DND-41 (cell line): ENCODE data around the gene ROBO2.

Experiments
- ATAC-seq: fragments of 200-7000 bp; cut with Tn5 transposase; 3 replicates; pipeline ENCODE4 v1.9.1; 2021; ENCODE audit warnings: low read depth; ENCODE audit not compliant: insufficient read depth
- DNase-seq: peaks from one replicate; pipeline ENCODE4 v3.0.0-alpha.2; 2020
- H2AFZ ChIP-seq: 2 replicates; pipeline ENCODE4 v1.6.0; 2012; ENCODE audit warnings: low read depth, low read length
- H3K27ac ChIP-seq: 2 replicates; pipeline ENCODE4 v1.5.1; 2012; ENCODE audit warnings: low read length, inconsistent platforms
- H3K27me3 ChIP-seq: fragments of 200-600 bp; sonication (generic); 2 replicates; pipeline ENCODE4 v1.6.0; 2012; ENCODE audit warnings: low read length, mild to moderate bottlenecking, inconsistent platforms; ENCODE audit not compliant: insufficient read depth, poor library complexity
- H3K36me3 ChIP-seq: 2 replicates; pipeline ENCODE4 v1.5.1; 2012; ENCODE audit warnings: low read length, inconsistent platforms; ENCODE audit not compliant: insufficient read depth
- H3K4me1 ChIP-seq: 2 replicates; pipeline ENCODE4 v1.5.1; 2012; ENCODE audit warnings: mild to moderate bottlenecking, low read length; ENCODE audit not compliant: insufficient read depth
- H3K4me2 ChIP-seq: 2 replicates; pipeline ENCODE4 v1.6.0; 2012; ENCODE audit warnings: mild to moderate bottlenecking, moderate library complexity, low read length, inconsistent platforms; ENCODE audit not compliant: insufficient read depth
- H3K4me3 ChIP-seq, 2 experiments: fragments of 200-600 bp in 1 of 2; shearing (Covaris generic) in 1 of 2; 2 replicates each; pipeline ENCODE4 v1.5.1; 2012 to 2016; ENCODE audit warnings: inconsistent platforms in 2 of 2, low read length in 2 of 2, mild to moderate bottlenecking in 2 of 2, low read depth in 1 of 2, moderate library complexity in 1 of 2
- H3K79me2 ChIP-seq: 2 replicates; pipeline ENCODE4 v1.6.0; 2012; ENCODE audit warnings: low read length, inconsistent platforms; ENCODE audit not compliant: insufficient read depth
- H3K9ac ChIP-seq: 2 replicates; pipeline ENCODE4 v1.6.0; 2012; ENCODE audit warnings: low read depth, mild to moderate bottlenecking, inconsistent platforms, low read length, moderate library complexity
- H3K9me3 ChIP-seq: 2 replicates; pipeline ENCODE4 v1.5.1; 2012; ENCODE audit warnings: low read length, moderate library complexity, mild to moderate bottlenecking, inconsistent platforms; ENCODE audit not compliant: insufficient read depth, severe bottlenecking
- H4K20me1 ChIP-seq: 2 replicates; pipeline ENCODE4 v1.6.0; 2012; ENCODE audit warnings: low read length; ENCODE audit not compliant: insufficient read depth
- CTCF ChIP-seq: IDR thresholded peaks from 2 replicates; pipeline ENCODE4 v1.5.1; 2012; ENCODE audit warnings: borderline replicate concordance, low read length, moderate library complexity, mild to moderate bottlenecking; ENCODE audit not compliant: poor library complexity, severe bottlenecking; ENCODE audit errors: extremely low read depth
- EZH2 ChIP-seq: IDR thresholded peaks from 3 replicates; pipeline ENCODE4 v1.6.1; 2012; ENCODE audit warnings: borderline replicate concordance, low read depth, mild to moderate bottlenecking, moderate library complexity, low read length, inconsistent platforms; ENCODE audit not compliant: severe bottlenecking

The ROBO2 gene

GRCh38 chr3:77232557-77232956 is 192.7 kb downstream of the ROBO2 start:
- no peak overlapping the region for H3K9ac ChIP-seq
- no peaks in the 10 kb centered on the region for H3K27me3 ChIP-seq
- H4K20me1 ChIP-seq = no peaks in the 10 kb centered on the region
- no peak overlapping the region for H3K4me3 ChIP-seq
- H3K79me2 ChIP-seq = no peaks in the 10 kb centered on the region
- no peak for ATAC-seq
- H3K27ac ChIP-seq = no peak overlapping the region
- no peaks in the 10 kb centered on the region for H3K4me1 ChIP-seq
- no peaks in the 10 kb centered on the region for H3K9me3 ChIP-seq
- no peak overlapping the region for H3K4me2 ChIP-seq
- DNase-seq = no peak
- no peak overlapping the region for H2AFZ ChIP-seq
- H3K36me3 ChIP-seq = no peaks in the 10 kb centered on the region
- TF ChIP-seq CTCF = no peak
- no peak for TF ChIP-seq EZH2

GRCh38 chr3:77234004-77234403 is 194.1 kb downstream of the ROBO2 start:
- Histone ChIP-seq H3K27ac (no peak overlapping the region), H3K27me3 (no peaks in the 10 kb centered on the region), H4K20me1 (no peaks in the 10 kb centered on the region), H3K4me3 (no peak overlapping the region), H3K9ac (no peak overlapping the region), H3K4me2 (no peak overlapping the region), H3K4me1 (no peaks in the 10 kb centered on the region), H3K79me2 (no peaks in the 10 kb centered on the region), H3K36me3 (no peaks in the 10 kb centered on the region), H2AFZ (no peak overlapping the region), H3K9me3 (no peaks in the 10 kb centered on the region)
- DNase-seq (no peak), ATAC-seq (no peak)
- TF ChIP-seq CTCF (no peak), EZH2 (no peak)

- Histone ChIP-seq H3K4me2 (no peak overlapping the region), H3K9me3 (no peaks in the 10 kb centered on the region), H3K4me3 (no peak overlapping the region), H4K20me1 (no peaks in the 10 kb centered on the region), H3K4me1 (no peaks in the 10 kb centered on the region), H3K9ac (no peak overlapping the region), H3K27me3 (no peaks in the 10 kb centered on the region), H2AFZ (no peak overlapping the region), H3K36me3 (no peaks in the 10 kb centered on the region), H3K79me2 (no peaks in the 10 kb centered on the region), H3K27ac (no peak overlapping the region)
- no peak for DNase-seq
- ATAC-seq = no peak
- TF ChIP-seq CTCF (no peak), EZH2 (no peak)
Measured at GRCh38 chr3:77236118-77236517, 196.2 kb downstream of the ROBO2 start.

- Histone ChIP-seq H3K4me3 (no peak overlapping the region), H3K4me2 (no peak overlapping the region), H3K27ac (no peak overlapping the region), H3K79me2 (no peaks in the 10 kb centered on the region), H3K9me3 (no peaks in the 10 kb centered on the region), H4K20me1 (no peaks in the 10 kb centered on the region), H3K4me1 (no peaks in the 10 kb centered on the region), H3K9ac (no peak overlapping the region), H3K27me3 (no peaks in the 10 kb centered on the region), H2AFZ (no peak overlapping the region), H3K36me3 (no peaks in the 10 kb centered on the region)
- no peak for ATAC-seq
- TF ChIP-seq EZH2 (no peak), CTCF (no peak)
- DNase-seq = no peak
Measured at GRCh38 chr3:77240072-77240650, 200.3 kb downstream of the ROBO2 start.
